Activated CD4-positive, alpha-beta memory T cell treated with anti-CD3 and anti-CD28 coated beads for 36 hours (primary cell): Measurements from ENCODE around the gene C12orf60. TPM values are rescaled to one million over a fixed set of nuclear protein-coding genes. Genes with fewer than 3 reads are reported as not detected.

Source experiments
- total RNA-seq, 2 experiments: library from RNA; stranded (reverse); gene quantifications; one replicate each; pipeline ENCODE4 v1.2.3, GENCODE V29; 2021

C12orf60 gene
- total RNA-seq, 2 experiments from 2014 or later = 3.3 to 3.4 TPM

Other genes starting within 250 kb of the C12orf60 start
- not detected for gene PLBD1, start 235.8 kb upstream of the C12orf60 start, total RNA-seq
- gene GUCY2C, start 107.1 kb upstream of the C12orf60 start, total RNA-seq = not detected
- gene WBP11, start 192 bp upstream of the C12orf60 start, total RNA-seq = 100 to 1,000 TPM; 131 to 134 TPM
- gene SMCO3, start 10.5 kb downstream of the C12orf60 start, total RNA-seq = not detected
- gene ART4, start 39.9 kb downstream of the C12orf60 start, total RNA-seq = not detected
- not detected for gene MGP, start 82.2 kb downstream of the C12orf60 start, total RNA-seq
- gene ERP27, start 134.9 kb downstream of the C12orf60 start, total RNA-seq = 1 to 10 TPM; 1.5 to 2.5 TPM
- gene ARHGDIB, start 157.9 kb downstream of the C12orf60 start, total RNA-seq = 100 to 1,000 TPM; 640 to 644 TPM
- gene PDE6H, start 169.4 kb downstream of the C12orf60 start, total RNA-seq = not detected